Spleen (tissue), 11 donors: ENCODE measurements around the gene CFP. TPM values are rescaled to one million over a fixed set of nuclear protein-coding genes. Genes with fewer than 3 reads are reported as not detected.

Source experiments
- DNase-seq: peaks from one replicate; pipeline ENCODE4 v3.0.0-alpha.2; 2020
- H3K27ac ChIP-seq, 8 donors: fragments of 200-600 bp; sonication (generic) in 7 of 8; 1 replicate in 4 of 8; 2 replicates in 4 of 8; pipeline versions ENCODE4 v1.5.0 to v1.8.0; 2016 to 2021; ENCODE audit warnings: inconsistent platforms in 4 of 8, mild to moderate bottlenecking in 4 of 8, moderate library complexity in 1 of 8
- H3K27me3 ChIP-seq, 7 donors: fragments of 200-600 bp; sonication (generic) in 6 of 7; replicated peaks in 1 of 7; 1 replicate in 4 of 7; 2 replicates in 3 of 7; pipeline versions ENCODE4 v1.5.0 to v1.8.0; 2016 to 2021; ENCODE audit warnings: inconsistent platforms in 3 of 7, mild to moderate bottlenecking in 1 of 7
- H3K36me3 ChIP-seq, 6 donors: fragments of 200-600 bp; sonication (generic) in 5 of 6; 1 replicate in 4 of 6; 2 replicates in 2 of 6; pipeline versions ENCODE4 v1.5.0 to v1.8.0; 2016 to 2021; ENCODE audit warnings: inconsistent platforms in 2 of 6
- H3K4me1 ChIP-seq, 6 donors: fragments of 200-600 bp; sonication (generic) in 5 of 6; 1 replicate in 3 of 6; 2 replicates in 3 of 6; pipeline versions ENCODE4 v1.5.0 to v1.8.0; 2016 to 2021; ENCODE audit warnings: inconsistent platforms in 3 of 6
- H3K4me3 ChIP-seq, 8 donors: fragments of 200-600 bp; sonication (generic) in 7 of 8; 1 replicate in 4 of 8; 2 replicates in 4 of 8; pipeline versions ENCODE4 v1.5.0 to v1.8.0; 2016 to 2021; ENCODE audit warnings: inconsistent platforms in 4 of 8, mild to moderate bottlenecking in 4 of 8, moderate library complexity in 2 of 8
- H3K9me3 ChIP-seq, 8 donors: fragments of 200-600 bp; sonication (generic) in 7 of 8; 1 replicate in 4 of 8; 2 replicates in 4 of 8; pipeline versions ENCODE4 v1.5.0 to v1.8.0; 2016 to 2021; ENCODE audit warnings: inconsistent platforms in 4 of 8
- CTCF ChIP-seq, 11 experiments: fragments of 200-600 bp in 7 of 11; fragments of 450-650 bp in 4 of 11; sonication (generic) in 4 of 11; IDR thresholded peaks in 8 of 11; conservative IDR thresholded peaks in 3 of 11; 1 replicate in 7 of 11; 2 replicates in 4 of 11; pipeline versions ENCODE4 v1.4.0 to v1.8.0; 2016 to 2021; ENCODE audit warnings: antibody characterized with exemption in 11 of 11, inconsistent platforms in 4 of 11, mild to moderate bottlenecking in 1 of 11
- POLR2A ChIP-seq, 3 donors: fragments of 450-650 bp; IDR thresholded peaks; one replicate each; pipeline ENCODE4 v1.5.1; 2017; ENCODE audit warnings: antibody characterized with exemption in 3 of 3, mild to moderate bottlenecking in 1 of 3
- POLR2AphosphoS5 ChIP-seq, 3 donors: sonication (generic); formaldehyde crosslinking; IDR thresholded peaks; one replicate each; pipeline ENCODE4 v1.5.1; 2017; ENCODE audit warnings: antibody characterized with exemption in 3 of 3
- WGBS, 5 donors: extraction: QIAGEN DNeasy Blood & Tissue Kit in 3 of 5; methylation state at CpG; one replicate each; pipeline versions ENCODE4 v1.1.5 to v1.1.7; 2013 to 2018; 5-methylcytosine and 5-hydroxymethylcytosine counted together
- intact Hi-C: fragments of 100-400 bp; cut with DNase I; formaldehyde crosslinking; loops from one replicate; pipeline ENCODE4 v1.15.0; 2023; ENCODE audit warnings: low total_unique reads
- polyA plus RNA-seq, 3 donors: library from polyadenylated mRNA; stranded (reverse); fragments of 200-250 nt; gene quantifications; one replicate each; pipeline ENCODE4 v1.2.1, GENCODE V29; 2013
- total RNA-seq, 7 donors: library from RNA; depleted of rRNA in 3 of 7; stranded (reverse); fragments of >200 nt in 3 of 7; fragmentation: NEBNext Ultra II Directional in 4 of 7; extraction: Animal tissue kit (Norgen Biotek cat#: 25700) in 4 of 7; gene quantifications; one replicate each; pipeline versions ENCODE4 v1.1.0 to v1.2.1, GENCODE V29; 2016 to 2021
- donor health status: healthy with polysubstance abuse.
- donor health status: DM: no; HTN: no; CAD: no; lungs with moderate emphysema.
- donor health status: DM: no; HTN: no; CAD: no.
- donor health status: Bipolar disorder and iron deficiency.
- donor health status: healthy.
- donor health status: DM: no; HTN: no; CAD: no.
- donor health status: DM: yes; HTN: yes; CAD: no.

The CFP gene
- total and polyA plus RNA-seq, 10 donors: 25.3 to 180 (median 115) TPM

- Histone ChIP-seq H3K36me3 (peaks cover 0 to 73% (median 26%) of the 10 kb centered on the region in 6 donors), H3K27me3 (no peaks in the 10 kb centered on the region), H3K4me3 (no peak overlapping the region), H3K4me1 (peaks cover 0 to 23% (median 0%) of the 10 kb centered on the region in 6 donors), H3K27ac (peak overlapping the region in 1 of 8 donors; percentile 68), H3K9me3 (peaks cover 0 to 15% (median 0%) of the 10 kb centered on the region in 8 donors)
- no peak for DNase-seq
- WGBS, 5 donors: 89 to 94% (median 93%) methylated on average over 6 to 14 of the region's 14 CpGs
- intact Hi-C loops: no loop called here
- TF ChIP-seq CTCF (IDR thresholded peaks at IDR 0.05 in 8 of 11, conservative IDR thresholded peaks at IDR 0.05 in 3 of 11) (no peak), POLR2AphosphoS5 (IDR thresholded peaks at IDR 0.05) (no peak), POLR2A (IDR thresholded peaks at IDR 0.05) (no peak)
Observed at GRCh38 chrX:47638816-47639215, 9.1 kb upstream of the CFP start.

- peak; percentile 11 to 65 (median 48) for TF ChIP-seq POLR2AphosphoS5 (IDR thresholded peaks at IDR 0.05)
- TF ChIP-seq POLR2A (IDR thresholded peaks at IDR 0.05): no peak
- peak in 5 of 11 experiments; percentile 17 to 45 (median 38) for TF ChIP-seq CTCF (IDR thresholded peaks at IDR 0.05 in 8 of 11, conservative IDR thresholded peaks at IDR 0.05 in 3 of 11)
- H3K36me3 ChIP-seq: peaks cover 0 to 73% (median 26%) of the 10 kb centered on the region in 6 donors
- intact Hi-C loops: no loop called here
Observed at GRCh38 chrX:47637546-47638195, 7.9 kb upstream of the CFP start.

GRCh38 chrX:47634871-47635575 lies 5.3 kb upstream of the CFP start:
- no peak overlapping the region for H3K4me3 ChIP-seq
- TF ChIP-seq POLR2AphosphoS5 (IDR thresholded peaks at IDR 0.05) (no peak), POLR2A (IDR thresholded peaks at IDR 0.05) (no peak), CTCF (IDR thresholded peaks at IDR 0.05 in 8 of 11, conservative IDR thresholded peaks at IDR 0.05 in 3 of 11) (no peak)
- no peak for DNase-seq
- WGBS, 5 donors: 74 to 83% (median 77%) methylated on average over 16 of the region's 16 CpGs
- H3K27ac ChIP-seq: peak overlapping the region in 4 of 8 donors; percentile 25 to 92 (median 55)
- H3K9me3 ChIP-seq: peaks cover 0 to 8% (median 0%) of the 10 kb centered on the region in 8 donors
- intact Hi-C loops: no loop called here
- no peaks in the 10 kb centered on the region for H3K27me3 ChIP-seq
- H3K36me3 ChIP-seq: peaks cover 0 to 57% (median 20%) of the 10 kb centered on the region in 6 donors
- H3K4me1 ChIP-seq: peaks cover 0 to 52% (median 3%) of the 10 kb centered on the region in 6 donors

More at GRCh38 chrX:47637546-47638195, 7.9 kb upstream of the CFP start:
- H3K27ac ChIP-seq: peak overlapping the region in 6 of 8 donors; percentile 26 to 86 (median 68)
- H3K4me3 ChIP-seq: peak overlapping the region in 5 of 8 donors; percentile 25 to 63 (median 40)
- peaks cover 0 to 15% (median 0%) of the 10 kb centered on the region in 8 donors for H3K9me3 ChIP-seq
- DNase-seq: peak; percentile 86
- WGBS, 5 donors: 26 to 72% (median 50%) methylated on average over 5 to 31 of the region's 31 CpGs
- peaks cover 0 to 28% (median 1%) of the 10 kb centered on the region in 6 donors for H3K4me1 ChIP-seq
- no peaks in the 10 kb centered on the region for H3K27me3 ChIP-seq
